ENCODE results near the gene CERCAM.
A peak's percentile ranks its signal among the peaks of the same experiment; 100 is the strongest.

CERCAM gene, protein sequence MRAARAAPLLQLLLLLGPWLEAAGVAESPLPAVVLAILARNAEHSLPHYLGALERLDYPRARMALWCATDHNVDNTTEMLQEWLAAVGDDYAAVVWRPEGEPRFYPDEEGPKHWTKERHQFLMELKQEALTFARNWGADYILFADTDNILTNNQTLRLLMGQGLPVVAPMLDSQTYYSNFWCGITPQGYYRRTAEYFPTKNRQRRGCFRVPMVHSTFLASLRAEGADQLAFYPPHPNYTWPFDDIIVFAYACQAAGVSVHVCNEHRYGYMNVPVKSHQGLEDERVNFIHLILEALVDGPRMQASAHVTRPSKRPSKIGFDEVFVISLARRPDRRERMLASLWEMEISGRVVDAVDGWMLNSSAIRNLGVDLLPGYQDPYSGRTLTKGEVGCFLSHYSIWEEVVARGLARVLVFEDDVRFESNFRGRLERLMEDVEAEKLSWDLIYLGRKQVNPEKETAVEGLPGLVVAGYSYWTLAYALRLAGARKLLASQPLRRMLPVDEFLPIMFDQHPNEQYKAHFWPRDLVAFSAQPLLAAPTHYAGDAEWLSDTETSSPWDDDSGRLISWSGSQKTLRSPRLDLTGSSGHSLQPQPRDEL
- total RNA-seq, result 2.2 to 8.6 (median 4.0) reads per million in 17 experiments

DNA sequence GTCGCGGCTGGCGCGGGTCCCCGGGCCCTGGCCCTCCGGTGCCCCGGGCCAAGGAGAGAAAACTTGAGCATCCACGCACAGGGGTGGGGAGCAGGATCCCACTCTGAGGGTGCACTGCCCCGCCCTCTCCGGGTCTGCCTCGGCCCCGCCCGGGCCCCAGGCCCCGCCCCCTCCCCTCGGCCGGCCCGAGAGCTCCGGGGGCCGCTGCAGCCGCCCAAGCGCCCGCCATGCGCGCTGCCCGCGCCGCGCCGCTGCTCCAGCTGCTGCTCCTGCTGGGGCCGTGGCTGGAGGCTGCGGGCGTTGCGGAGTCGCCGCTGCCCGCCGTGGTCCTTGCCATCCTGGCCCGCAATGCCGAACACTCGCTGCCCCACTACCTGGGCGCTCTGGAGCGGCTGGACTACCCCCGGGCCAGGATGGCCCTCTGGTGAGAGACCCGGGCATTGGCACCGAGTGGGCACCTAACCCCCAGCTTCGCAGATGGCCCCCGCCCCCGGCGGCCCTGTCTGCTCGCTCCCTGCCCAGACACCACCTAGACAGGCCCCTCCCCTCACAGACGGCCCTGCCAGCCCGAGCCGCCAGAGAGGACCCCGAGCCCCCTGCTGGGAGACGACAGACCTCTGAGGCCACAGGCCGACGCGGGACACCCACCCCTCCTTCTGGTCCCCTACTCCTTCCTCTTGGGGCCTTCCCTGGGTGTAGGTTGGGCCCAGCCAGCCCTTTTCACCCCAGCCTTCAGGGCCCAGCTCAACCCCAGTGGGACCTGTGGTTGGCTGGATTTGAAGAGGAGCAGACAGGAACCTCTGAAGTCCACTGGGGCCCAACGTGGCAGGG lies at the start of gene CERCAM:
Gene CERCAM, plus strand, starts transcription at position 207 of the 831 bp plus-strand sequence. Its CDS starts 21 bp downstream, at position 228.
- peak; percentile 20 to 61 (median 42) for DNase-seq

DNA sequence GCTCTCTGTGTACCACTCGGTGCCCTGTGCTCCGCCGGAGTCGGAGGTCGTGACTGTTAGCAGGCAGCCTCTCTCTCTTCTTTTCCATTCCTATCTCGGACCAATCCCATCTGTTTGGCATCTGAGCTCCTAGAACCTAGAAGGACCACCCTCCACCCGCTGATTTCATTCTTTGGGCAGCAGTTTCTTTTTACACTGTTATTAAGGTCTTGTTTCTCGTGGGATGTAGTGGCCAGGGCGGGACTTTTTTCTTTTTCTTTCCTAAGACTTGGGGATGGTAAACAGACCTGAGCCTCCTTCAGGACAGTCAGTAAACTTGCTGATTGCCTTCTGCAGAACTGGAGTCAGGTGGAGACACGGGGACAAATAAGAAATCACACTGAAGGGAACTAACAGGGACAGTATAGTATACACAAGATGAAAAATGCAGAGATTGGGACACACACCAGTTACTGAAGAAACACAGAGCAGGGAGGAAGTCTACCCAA lies 49.0 kb upstream of the CERCAM start:
- peak; percentile 17 to 49 (median 32) for DNase-seq

DNA sequence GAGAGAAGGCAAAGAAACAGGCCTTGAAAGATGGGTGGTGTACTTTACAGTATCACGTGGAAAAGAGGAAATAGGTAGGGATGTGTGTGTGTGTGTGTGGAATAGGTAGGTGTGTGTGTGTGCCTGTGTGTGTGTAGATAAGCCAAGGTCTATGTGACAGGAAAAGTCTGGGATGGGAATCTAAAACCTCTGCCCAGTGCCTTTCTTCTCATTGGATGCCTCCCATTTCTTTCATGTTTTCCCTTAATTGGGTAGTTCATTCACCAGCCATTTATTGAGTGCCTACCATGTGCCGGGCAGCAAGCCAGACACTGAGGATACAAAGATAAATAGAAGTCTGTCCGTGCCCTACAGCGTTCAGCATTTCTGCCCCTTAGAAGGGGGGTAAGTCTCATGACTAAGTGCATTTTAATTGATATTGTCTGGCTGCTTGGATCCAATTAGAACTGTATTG lies 48.4 kb upstream of the CERCAM start:
- no peak for DNase-seq

DNA sequence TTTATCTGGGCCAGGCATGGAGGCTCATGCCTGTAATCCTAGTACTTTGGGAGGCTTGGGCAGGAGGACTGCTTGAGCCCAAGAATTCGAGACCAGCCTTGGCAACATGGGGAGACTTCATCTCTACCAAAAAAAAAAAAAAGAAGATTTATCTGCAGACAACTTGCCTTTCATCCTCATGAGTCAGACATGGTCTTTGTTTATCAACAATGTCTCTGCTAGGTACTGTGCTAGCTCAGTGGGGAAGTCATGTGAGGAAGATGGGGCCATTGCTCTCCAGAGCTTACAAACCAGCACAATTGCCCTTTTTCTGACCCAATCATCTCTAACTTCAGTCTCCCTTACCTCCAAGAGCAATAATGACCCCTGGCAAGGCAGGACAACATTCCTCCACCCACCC lies 47.9 kb upstream of the CERCAM start:
- DNase-seq, result peak in 3 of 4 experiments; percentile 14 to 25 (median 23)

DNA sequence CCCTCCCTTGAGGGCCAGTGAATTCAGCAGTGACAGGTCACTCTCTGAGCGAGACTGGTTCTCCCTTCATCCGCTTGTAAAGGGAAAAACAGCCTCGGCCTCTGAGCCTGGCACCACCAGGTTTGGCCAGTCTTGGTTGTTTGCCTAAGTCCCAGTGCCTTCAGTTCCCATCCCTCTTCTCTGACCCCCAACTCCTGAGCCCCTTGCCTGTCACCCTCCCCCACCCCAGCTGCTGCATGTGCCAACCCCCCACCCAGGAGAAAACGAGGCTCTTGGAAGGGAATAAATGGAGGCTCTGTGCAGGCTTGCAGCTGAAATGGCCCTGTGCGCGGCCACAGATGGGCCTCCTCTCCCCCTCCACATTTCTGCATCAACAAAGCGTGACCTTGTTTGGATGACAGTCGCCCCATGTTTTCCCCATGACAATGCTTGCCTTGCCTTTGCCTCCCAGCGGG lies 46.4 kb upstream of the CERCAM start:
- no peak for DNase-seq

DNA sequence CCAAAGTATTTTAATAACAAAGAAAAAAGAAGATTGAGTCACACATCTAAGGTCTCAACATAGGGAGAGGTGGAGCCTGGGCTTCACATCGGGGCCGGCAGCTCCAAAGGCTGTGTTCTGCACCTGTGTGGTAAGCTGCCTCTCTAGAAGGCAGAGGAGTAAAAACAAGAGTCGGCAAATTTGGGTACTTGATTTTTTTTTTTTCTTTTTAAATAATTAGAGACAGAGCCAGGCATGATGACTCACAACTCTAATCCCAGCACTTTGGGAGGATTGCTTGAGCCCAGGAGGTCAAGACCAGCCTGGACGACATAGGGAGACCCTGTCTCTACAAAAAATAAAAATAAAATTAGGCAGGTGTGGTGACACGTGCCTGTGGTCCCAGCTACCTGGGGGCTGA lies 44.8 kb upstream of the CERCAM start:
- no peak for DNase-seq

DNA sequence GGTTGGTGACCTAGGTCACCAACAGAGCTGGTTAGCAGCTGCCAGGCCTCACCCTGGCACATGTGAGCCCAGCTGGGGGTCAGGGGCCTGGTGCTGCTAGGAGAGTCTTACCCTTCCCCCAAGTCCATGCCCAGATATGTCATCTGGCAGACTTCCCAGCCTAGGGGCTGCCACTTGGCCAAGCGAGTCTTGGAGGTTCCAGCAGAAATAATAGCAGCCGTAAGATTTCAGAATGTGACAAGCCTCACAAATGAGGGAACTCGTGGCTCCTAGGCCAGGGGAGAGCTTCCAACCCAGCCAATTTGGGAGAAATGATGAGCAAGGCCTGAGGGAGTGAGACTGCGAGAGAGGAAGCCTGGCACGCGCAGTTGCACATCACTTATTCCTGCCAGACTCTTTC lies 38.4 kb upstream of the CERCAM start:
- DNase-seq, result no peak

DNA sequence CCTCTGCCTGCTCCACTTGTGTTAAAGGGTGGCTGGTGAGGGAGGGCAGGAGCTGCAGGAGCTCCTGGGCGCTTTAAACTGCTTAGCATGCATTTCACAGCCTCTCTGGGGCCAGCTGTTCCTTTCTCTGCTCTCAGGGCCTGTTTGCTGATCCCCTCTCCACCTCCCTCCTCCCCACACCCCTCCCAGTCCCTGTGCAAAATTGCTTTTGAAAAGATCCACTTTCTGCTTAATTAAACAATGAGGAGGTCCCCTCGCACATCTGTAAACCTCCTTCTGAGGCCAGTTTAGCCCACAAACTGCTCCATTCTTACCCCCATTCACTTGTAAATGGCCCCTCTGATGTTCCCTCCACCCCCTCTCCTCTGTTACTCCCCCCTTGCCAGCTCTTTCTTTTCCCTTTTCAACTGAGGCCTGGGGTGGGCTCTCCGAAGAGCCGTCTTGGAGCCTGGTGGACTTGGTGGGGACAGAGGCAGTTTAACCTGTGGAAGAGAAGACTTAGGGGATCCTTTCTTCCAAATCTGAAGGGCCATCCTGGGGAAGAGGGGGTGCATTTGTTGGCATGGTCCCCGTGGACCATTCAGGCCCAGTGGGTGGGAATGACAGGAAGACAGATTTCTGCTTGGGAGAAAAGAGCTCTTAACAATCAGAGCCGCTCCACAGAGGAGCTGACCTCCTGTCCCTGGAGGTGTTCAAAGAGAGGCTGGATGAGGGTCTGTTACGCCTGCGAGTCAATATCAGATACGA lies 37.5 kb upstream of the CERCAM start:
- no peak for DNase-seq

DNA sequence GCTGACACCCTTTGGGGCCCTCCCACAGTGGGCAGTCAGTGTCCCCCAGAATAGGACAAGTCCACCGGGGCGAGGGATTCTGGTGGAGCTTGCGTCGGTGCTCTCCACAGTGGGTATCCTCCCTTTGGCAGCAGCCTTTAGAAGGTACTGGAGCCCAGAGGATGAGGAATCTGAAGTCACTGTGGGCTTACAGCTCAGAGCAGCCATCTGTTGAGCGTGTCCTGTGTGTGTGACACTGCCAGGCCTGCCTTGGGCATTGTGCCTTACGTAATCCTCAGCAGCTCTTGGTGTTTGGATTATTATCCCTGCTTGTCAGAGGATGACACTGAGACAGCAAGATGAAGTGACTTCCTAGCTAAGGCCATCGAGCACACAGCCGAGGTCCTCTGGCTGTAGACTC lies 36.9 kb upstream of the CERCAM start:
- DNase-seq, result no peak

DNA sequence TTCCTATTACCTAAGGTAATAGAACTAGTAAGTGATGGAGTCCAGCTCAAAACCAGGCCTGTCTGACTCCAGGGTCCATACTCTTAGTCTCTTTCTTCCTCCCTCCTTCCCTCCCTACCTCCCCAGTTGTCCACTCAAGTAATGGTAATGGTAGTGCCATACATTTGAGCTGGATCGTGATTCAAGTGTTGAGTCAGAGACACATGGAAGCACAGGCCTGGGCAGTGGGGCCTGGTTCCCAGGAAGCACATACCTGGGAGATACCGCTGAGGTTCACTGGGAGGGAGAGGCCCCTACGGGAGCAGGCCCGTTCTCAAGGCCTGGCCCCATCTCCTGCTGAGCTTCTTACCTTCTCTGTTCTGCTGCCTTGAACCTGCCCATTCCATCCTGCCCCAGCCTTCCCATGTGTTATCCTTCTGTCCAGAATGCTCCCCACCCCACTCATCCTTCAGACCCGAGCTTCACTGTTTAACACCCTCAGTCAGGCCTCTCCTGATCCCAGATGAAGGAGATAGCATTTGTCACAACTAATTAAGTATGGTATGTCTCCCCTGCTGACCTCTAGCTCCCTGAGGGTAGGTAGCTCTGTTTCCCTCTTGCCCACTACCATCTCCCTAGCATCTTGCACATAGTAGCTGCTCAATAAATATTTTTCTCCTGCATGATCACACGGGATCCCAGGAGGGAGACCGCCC lies 35.7 kb upstream of the CERCAM start:
- no peak for DNase-seq

DNA sequence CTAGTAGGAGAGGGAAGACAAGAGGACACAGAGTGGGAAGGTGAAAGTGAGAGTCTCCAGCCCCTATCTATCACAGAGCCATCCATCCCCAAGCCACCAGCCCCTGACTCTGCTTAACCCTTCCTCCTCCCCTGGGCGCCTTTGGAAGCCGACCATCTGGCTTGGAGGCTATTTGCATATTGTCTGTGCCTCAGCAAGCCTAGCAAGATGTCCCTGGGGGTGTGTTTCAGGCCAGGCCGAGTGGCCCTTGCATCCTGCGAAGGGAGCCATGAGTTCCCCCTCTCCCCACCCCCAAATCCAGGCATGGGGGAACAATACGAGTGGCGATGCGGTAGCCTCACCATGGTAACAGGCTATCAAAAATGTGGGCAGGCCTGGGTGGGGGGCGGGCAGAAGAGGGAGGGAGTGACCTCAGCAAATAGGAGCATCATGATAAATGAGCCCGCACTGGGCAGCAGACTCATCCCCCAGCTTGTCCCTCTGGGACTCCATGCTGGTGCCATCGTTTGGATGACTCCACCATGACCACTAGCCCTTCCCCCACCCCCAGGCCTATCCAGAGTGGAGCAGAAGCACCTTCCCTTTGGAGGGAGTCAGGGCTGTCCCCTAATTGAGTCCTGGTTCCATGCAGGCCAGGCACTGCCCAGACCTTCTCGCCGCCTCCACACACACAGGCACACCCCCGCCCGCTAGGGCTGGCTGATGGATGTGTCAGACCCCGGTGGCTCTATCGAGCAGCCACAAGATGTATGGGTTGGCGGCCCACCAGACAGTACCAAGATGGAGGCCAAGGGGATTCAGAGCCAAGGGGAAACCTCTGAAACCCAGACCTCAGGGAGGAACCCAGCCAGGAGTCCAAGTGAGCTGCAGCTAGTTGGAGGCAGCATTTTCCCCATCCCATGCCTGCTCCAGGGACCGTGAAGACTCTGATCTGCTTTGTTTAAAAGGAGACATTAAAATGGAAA lies 34.9 kb upstream of the CERCAM start:
- no peak for DNase-seq

DNA sequence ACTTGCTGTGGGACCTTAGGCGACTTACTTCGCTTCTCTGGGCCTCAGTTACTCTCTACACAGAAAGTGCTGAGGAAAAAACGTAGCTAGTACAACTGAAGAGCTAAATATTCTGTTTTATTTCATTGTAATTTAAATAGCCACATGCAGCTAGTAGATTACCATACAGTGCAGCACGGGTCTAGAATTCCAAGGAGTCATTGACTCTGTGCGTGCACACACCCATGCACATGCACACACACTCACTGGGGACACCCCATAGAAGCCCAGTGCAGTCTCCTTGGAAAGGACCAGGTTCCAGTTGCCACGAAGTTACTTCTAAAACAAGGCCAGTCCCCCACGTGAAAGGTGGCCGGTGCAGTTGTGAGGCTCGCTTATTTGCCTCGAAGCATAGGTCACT lies 32.5 kb upstream of the CERCAM start:
- no peak for DNase-seq

DNA sequence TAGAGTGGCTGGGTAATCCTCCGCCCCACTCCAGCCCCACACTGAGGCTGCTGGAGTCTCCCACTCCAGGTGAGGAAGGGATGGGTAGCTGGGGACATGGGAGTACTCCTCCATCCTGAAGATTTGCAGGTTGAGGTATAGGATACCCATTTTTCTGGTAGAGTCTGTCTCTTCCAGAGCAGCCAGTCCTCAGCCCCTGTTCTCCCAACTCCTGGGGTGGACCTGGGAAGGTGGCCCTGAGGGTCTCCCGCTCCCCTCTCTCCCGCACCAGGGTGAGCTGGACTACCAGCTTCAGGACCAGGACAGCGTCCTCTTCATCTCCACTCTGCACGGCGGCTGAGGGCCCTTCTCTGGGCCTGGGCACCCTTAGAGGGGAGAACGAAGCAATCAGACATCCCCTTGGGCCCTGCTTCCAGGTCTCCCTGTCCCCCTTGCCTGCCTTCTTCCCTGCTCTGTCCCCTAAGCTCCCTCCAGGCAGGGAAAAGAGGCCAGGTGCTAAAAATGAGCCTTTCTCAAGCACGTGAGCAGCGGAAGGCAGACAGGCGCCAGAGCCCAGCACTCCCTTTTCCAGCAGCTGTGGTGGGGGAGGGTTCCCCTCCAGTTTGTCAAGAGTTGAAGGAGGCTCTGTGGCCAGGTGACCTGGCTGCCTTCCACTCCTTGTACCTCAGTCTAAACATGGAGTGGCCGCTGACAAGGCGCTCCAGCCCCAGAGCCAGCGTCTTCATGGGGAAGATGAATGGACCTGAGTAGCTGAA lies 31.1 kb upstream of the CERCAM start:
- DNase-seq, result no peak

DNA sequence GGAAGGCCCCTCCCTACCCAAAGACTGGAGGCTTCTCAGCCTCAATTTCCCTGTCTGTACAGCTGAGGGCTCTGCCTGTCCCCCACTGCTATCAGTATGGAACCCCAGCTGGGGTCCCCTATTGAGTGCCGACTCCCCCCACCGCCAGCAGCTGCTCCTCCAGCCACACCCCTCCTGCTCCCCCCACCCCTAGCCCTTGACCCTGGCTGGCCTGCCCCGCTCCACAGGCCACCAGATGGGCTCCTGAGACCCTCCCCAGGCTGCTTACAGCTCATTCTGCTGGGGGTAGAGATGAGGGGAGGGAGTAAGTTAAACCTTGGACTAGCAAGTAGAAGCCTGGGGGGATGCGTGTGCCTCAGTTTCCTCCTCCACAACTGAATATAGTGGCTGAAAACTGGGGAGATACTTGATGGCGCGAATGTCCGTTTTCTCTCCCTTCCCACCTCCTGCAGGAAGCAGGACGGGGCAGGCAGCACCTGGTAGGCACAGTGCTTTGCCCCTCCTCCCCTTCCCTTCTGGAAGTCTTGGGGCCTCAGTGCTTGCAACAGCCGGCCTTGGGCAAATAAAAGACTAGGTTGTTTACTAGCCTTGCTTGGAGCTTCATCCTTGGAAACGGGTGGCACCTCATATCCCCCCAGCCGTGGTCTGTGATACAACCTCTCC lies 30.4 kb upstream of the CERCAM start:
- DNase-seq, result no peak

DNA sequence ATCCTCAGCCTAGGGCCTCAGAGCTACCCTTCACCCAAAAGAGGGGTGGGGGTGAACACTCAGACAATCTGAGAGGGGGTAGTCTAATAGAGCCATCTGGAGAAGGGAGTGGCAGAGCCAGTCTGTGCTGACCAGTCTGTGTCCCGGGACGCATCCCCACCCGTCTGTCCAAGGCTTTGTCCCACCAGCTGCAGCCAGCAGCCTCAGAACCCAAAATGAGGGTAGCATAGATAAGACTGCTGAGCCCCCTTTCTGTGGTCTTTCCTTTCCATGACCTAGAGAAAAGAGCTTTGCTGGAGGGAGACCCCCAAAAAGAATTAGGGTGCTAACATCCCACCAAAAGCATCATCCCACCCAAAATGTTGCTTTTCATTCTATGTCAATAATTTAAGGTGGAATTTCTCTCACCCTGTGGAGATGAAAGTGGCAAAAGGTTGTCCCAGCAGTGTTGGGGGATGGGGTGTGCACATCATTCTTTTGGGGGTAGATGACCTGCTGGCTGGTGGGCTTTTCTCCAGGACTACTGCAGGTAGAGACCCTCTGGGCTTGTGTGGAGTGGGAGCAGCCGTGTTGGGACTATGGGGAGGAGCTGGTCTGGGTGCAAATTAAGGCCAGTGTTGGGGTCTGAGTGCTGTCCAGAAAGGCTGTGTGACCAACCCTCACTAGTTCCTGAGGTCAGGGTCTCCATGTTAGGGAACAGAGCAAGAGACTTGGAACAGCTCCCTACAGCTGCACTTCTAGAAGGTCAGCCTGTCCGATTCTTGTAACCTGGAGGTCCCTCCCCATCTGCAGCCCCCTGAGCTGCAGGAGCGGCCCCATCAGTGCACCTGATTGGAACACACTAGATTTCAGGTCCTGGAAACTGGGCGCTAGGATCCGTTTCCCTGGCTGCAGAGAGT lies 29.6 kb upstream of the CERCAM start:
- no peak for DNase-seq

DNA sequence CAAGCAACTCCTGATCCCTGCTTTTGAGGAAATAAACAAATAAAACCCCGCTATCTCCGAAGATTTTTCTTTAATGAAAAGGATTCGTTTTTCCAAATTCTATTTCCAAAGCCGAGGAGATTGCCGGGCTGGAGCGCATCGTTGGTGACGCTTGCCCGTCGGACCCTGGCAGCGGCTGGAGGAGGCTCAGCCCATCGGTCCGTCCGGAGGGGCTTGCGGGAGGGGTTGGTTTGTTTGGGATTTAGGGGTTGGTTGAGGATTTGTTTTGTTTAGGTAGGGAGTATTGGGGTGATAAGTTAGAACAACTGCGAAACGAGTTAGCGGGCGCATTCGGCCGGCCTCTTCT lies 28.7 kb upstream of the CERCAM start:
- no peak for DNase-seq

DNA sequence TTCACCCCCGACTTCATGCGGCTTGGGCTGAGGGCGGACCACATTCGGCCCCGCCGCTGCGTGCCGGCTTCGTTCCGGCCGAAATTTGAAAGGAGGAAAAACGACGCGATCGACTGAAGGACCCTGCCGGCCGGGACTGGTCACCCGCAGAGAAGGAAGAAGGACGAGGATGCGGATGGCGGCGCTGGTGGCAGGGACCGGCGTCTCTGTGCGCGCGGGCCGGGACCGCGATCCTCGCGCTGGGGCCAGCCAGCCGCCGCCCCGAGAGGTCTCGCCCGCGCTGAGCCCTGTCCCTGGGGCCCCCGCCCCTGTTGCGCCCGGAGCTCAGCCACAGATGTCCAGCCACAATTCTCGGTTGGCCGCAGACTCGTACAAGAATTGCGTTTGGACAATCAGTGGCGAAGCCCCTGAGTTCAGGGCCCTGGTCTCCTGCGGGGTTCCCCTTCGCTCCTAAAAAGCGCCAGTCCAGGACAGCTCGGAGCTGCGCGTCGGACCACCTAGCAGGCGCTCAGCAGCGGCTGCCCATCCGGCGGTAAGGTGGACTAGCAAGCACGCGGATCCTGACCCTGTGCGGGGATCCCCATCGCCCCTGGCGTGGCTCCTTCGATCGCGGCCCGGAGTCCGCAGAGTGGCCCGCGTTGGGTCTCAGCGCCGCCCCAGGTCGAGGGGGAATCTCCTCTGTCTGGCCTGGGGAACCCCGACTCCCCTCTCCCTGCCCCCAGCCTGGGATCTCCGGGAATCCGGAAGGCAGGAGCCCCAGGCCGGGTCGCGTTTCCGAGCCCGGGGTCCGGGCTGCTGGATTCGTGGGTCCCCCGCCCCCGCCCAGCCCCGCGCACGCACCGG lies 28.1 kb upstream of the CERCAM start:
- no peak for DNase-seq

Measured in suppressor macrophage (primary cell).